GM18498 (cell line): ENCODE results near the gene PHYHIPL.

Source experiments
- ATAC-seq: cut with Tn5 transposase; IDR thresholded peaks from one replicate; pipeline ENCODE4 v1.9.1; 2021; ENCODE audit warnings: mild to moderate bottlenecking, moderate library complexity; ENCODE audit not compliant: unreplicated experiment

PHYHIPL gene

DNA sequence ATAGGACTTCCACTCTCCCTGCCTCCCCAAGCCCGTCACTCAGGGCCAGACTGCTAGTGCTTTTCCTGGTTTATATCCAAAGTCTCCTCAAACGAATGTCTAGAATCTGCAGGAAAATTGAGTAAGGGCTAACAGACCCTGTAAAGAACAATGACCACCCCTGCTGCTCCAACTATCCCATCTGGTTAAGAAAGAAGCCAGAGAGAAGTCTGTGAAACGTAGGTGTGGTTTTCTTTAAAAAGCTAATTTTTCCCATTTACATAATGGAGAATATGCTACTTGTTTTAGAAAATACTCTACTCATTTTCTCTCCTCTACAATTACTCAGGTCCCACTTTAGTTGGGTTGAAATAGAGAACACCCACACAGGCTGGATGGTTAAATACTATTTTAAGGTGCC lies 113.4 kb downstream of the PHYHIPL start:
- no peak for ATAC-seq

DNA sequence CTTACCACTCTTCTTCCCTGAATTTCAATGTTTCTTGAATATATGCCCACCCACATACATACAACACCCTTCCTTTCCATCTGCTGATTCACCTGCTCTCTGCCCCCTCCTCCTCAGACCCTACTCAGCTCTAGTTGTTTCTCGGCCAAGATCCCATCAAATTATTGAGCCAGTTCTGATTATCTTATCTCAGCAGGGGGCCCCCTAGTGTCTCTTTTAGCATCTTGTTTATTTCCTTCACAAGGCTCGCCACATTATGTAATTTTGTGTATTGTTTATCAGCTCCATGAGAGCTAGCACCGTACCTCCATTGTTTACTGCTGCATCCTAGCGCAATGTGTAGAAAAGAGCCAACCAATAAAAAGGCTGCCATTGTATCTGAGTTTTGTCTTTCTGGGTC lies 114.0 kb downstream of the PHYHIPL start:
- ATAC-seq, result no peak
